ENCODE data around the gene TMEM132D. TPM values are rescaled to one million over a fixed set of nuclear protein-coding genes. Genes with fewer than 3 reads are reported as not detected.

The TMEM132D gene
- total and polyA plus RNA-seq, 2 of the 8 experiments (the other 6 are each of a cell fraction or from before 2014, with no cell fraction given): 3.5 to 10.1 TPM

DNA sequence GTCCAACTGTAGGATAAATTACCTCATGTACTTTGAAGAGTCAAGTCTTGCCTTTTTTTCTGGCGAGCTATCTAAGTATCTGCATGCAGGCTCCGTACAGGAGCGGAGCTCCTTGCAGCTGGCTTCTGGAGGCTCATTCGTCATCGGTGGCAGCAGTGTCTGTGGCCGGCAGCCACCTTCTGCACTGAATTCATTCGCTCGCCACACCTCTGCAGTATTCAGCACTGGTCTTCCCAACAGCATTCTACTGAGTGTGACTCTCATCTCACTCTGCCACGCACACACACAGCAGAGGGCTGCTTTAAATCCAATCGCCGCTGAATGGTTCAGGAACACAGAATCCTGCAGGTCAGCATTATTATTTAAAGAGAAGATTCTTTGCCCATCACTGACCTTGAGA, 850.6 kb downstream of the TMEM132D start (continued):
- no peak for TF ChIP-seq CBX5 (IDR thresholded peaks at IDR 0.05; ENCODE audit: low read depth, low read length)
- TF ChIP-seq SUZ12 (IDR thresholded peaks at IDR 0.05; ENCODE audit: low read length): no peak
- no peak for TF ChIP-seq ATF2 (IDR thresholded peaks at IDR 0.05; ENCODE audit: low read length)
- TF ChIP-seq EGR1 (IDR thresholded peaks at IDR 0.05; ENCODE audit: borderline replicate concordance, low read depth, low read length): no peak

All from H1 (cell line).